ENCODE data around the gene STAC3.

- TF ChIP-seq CTCF (IDR thresholded peaks at IDR 0.05; ENCODE audit: low read depth, low read length), result no peak
- TF ChIP-seq EZH2phosphoT487 (IDR thresholded peaks at IDR 0.05; ENCODE audit: low read depth), result no peak
Observed at GRCh38 chr12:57193706-57194245, 57.2 kb downstream of the STAC3 start.
